ENCODE data around the gene HMGA1.
"Not testable (repeated sequence)": the region's sequence is repeated elsewhere in the genome, so short reads cannot be mapped to it uniquely, and the experiment has no call there.

- not testable (repeated sequence) for TF ChIP-seq POLR2AphosphoS5, POLR2A, EP300 (IDR thresholded peaks at IDR 0.05)
- TF ChIP-seq, protein P1, sequence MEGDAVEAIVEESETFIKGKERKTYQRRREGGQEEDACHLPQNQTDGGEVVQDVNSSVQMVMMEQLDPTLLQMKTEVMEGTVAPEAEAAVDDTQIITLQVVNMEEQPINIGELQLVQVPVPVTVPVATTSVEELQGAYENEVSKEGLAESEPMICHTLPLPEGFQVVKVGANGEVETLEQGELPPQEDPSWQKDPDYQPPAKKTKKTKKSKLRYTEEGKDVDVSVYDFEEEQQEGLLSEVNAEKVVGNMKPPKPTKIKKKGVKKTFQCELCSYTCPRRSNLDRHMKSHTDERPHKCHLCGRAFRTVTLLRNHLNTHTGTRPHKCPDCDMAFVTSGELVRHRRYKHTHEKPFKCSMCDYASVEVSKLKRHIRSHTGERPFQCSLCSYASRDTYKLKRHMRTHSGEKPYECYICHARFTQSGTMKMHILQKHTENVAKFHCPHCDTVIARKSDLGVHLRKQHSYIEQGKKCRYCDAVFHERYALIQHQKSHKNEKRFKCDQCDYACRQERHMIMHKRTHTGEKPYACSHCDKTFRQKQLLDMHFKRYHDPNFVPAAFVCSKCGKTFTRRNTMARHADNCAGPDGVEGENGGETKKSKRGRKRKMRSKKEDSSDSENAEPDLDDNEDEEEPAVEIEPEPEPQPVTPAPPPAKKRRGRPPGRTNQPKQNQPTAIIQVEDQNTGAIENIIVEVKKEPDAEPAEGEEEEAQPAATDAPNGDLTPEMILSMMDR (IDR thresholded peaks at IDR 0.05): not testable (repeated sequence)
Measured at GRCh38 chr6:34269658-34270341, 33.1 kb downstream of the HMGA1 start.

Measured in upper lobe of left lung (tissue), 4 donors.